ENCODE results near the gene METTL25B. TPM values are rescaled to one million over a fixed set of nuclear protein-coding genes. Genes with fewer than 3 reads are reported as not detected.

Gene METTL25B
- total and polyA plus RNA-seq, 8 donors, result 16.8 to 64.9 (median 19.6) TPM

- no peak for TF ChIP-seq CTCF (IDR thresholded peaks at IDR 0.05)
- intact Hi-C loops (cut with DNase I), result no loop called here
- ATAC-seq (peak; percentile 92 to 96 (median 94)), DNase-seq (peak; percentile 93 to 99 (median 98)), FAIRE-seq (peak; percentile 92)
- 0% methylated on average over 38 of the region's 38 CpGs for WGBS, 2 donors
- Histone ChIP-seq H3K27me3 (no peaks in the 10 kb centered on the region), H3K4me1 (peaks cover 0 to 10% (median 6%) of the 10 kb centered on the region in 3 donors), H3K9me3 (no peaks in the 10 kb centered on the region), H3K36me3 (peaks cover 0 to 26% (median 8%) of the 10 kb centered on the region in 3 donors), H3K4me3 (peak within 1 kb of the TSS; percentile 51 to 91 (median 56)), H3K27ac (peak within 1 kb of the TSS; percentile 63 to 76 (median 70))
Measured at GRCh38 chr1:156740741-156741480, 12.6 kb downstream of the METTL25B start, which contains the start of gene MRPL24. TSS of gene MRPL24 (minus strand) at chr1:156741088. CDS start at chr1:156738704, 2,384 bp downstream.

- Histone ChIP-seq H3K27me3 (no peaks in the 10 kb centered on the region), H3K36me3 (peaks cover 0 to 20% (median 8%) of the 10 kb centered on the region in 3 donors), H3K27ac (peak overlapping the region; percentile 63 to 76 (median 70)), H3K4me3 (peak overlapping the region in 2 of 4 donors; percentile 25 to 91), H3K9me3 (no peaks in the 10 kb centered on the region), H3K4me1 (peaks cover 0 to 16% (median 12%) of the 10 kb centered on the region in 3 donors)
- DNase-seq, result no peak
- intact Hi-C loops (cut with DNase I), result no loop called here
- no peak for TF ChIP-seq CTCF (IDR thresholded peaks at IDR 0.05)
- no peak for FAIRE-seq
- ATAC-seq, result no peak
- 50 to 53% methylated on average over 8 of the region's 8 CpGs for WGBS, 2 donors
Measured at GRCh38 chr1:156741481-156741983, 13.3 kb downstream of the METTL25B start.

- H3K36me3 ChIP-seq, result peaks cover 0 to 17% (median 8%) of the 10 kb centered on the region in 3 donors
- WGBS, 2 donors, result 90 to 94% methylated on average over 3 of the region's 3 CpGs
- no peak for ATAC-seq
- FAIRE-seq, result no peak
- H3K4me1 ChIP-seq, result peaks cover 0 to 18% (median 13%) of the 10 kb centered on the region in 3 donors
- intact Hi-C loops (cut with DNase I), result no loop called here
- peak overlapping the region in 1 of 4 donors; percentile 64 for H3K27ac ChIP-seq
- no peaks in the 10 kb centered on the region for H3K27me3 ChIP-seq
- TF ChIP-seq CTCF (IDR thresholded peaks at IDR 0.05), result no peak
- H3K4me3 ChIP-seq, result no peak overlapping the region
- DNase-seq, result no peak
- no peaks in the 10 kb centered on the region for H3K9me3 ChIP-seq
Measured at GRCh38 chr1:156742017-156742416, 13.7 kb downstream of the METTL25B start.

GRCh38 chr1:156742801-156743200 is 14.5 kb downstream of the METTL25B start:
- intact Hi-C loops (cut with DNase I), result no loop called here
- H3K4me3 ChIP-seq, result no peak overlapping the region
- H3K27me3 ChIP-seq, result no peaks in the 10 kb centered on the region
- no peak overlapping the region for H3K27ac ChIP-seq
- 92 to 97% methylated on average over 4 of the region's 4 CpGs for WGBS, 2 donors
- peaks cover 4 to 22% (median 16%) of the 10 kb centered on the region in 3 donors for H3K4me1 ChIP-seq
- DNase-seq (no peak), ATAC-seq (no peak), FAIRE-seq (no peak)
- H3K36me3 ChIP-seq, result peaks cover 0 to 14% (median 8%) of the 10 kb centered on the region in 3 donors
- H3K9me3 ChIP-seq, result no peaks in the 10 kb centered on the region
- TF ChIP-seq CTCF (IDR thresholded peaks at IDR 0.05), result no peak

All from pancreas (tissue), 10 donors.